ENCODE results near the gene IFI27L1.

IFI27L1 gene

DNA sequence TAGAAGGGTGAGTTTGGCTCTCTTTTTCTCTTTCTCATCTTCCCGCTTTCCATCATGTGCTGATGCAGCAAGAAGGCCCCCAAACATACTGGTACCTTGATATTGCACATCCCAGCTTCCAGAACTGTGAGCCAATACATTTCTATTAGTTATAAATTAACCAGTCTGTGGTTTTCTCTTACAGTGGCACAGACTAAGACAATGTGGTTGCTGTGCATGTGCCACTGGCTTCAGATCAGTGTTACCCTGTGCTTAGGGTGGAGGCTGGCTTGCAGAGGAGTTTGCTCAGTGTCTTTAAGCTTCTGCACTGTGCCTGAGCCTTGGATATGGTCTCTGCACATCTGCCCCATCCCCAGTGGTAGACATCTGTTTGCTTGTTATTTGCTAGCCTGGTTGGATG lies 42.8 kb downstream of the IFI27L1 start:
- no peak for DNase-seq
- Histone ChIP-seq H3K79me2 (ENCODE audit: low read length) (no peaks in the 10 kb centered on the region), H3K4me1 (ENCODE audit: low read length) (no peaks in the 10 kb centered on the region), H4K20me1 (ENCODE audit: insufficient read depth, low read length) (no peaks in the 10 kb centered on the region), H3K27ac (ENCODE audit: low read length) (no peak overlapping the region), H3K4me2 (ENCODE audit: low read depth, low read length) (no peak overlapping the region), H3K9ac (ENCODE audit: low read length) (no peak overlapping the region), H2AFZ (ENCODE audit: low read length) (no peak overlapping the region), H3K27me3 (replicated peaks; ENCODE audit: insufficient read depth, low read length) (no peaks in the 10 kb centered on the region), H3K9me2 (replicated peaks; ENCODE audit: insufficient read depth, low read length) (no peaks in the 10 kb centered on the region), H3K9me3 (replicated peaks; ENCODE audit: insufficient read depth, low read length) (no peaks in the 10 kb centered on the region), H3K36me3 (replicated peaks; ENCODE audit: insufficient read depth, low read length) (no peaks in the 10 kb centered on the region), H3K4me3 (ENCODE audit: low read length) (no peak overlapping the region), H3F3A (ENCODE audit: insufficient read depth, low read length) (no peaks in the 10 kb centered on the region)
- no peak for TF ChIP-seq EZH2phosphoT487 (IDR thresholded peaks at IDR 0.05; ENCODE audit: low read length)
- TF ChIP-seq CTCF (IDR thresholded peaks at IDR 0.05; ENCODE audit: low read length), result no peak
- no peak for TF ChIP-seq EZH2 (optimal IDR thresholded peaks at IDR 0.05; ENCODE audit: low read depth, low read length)

DNA sequence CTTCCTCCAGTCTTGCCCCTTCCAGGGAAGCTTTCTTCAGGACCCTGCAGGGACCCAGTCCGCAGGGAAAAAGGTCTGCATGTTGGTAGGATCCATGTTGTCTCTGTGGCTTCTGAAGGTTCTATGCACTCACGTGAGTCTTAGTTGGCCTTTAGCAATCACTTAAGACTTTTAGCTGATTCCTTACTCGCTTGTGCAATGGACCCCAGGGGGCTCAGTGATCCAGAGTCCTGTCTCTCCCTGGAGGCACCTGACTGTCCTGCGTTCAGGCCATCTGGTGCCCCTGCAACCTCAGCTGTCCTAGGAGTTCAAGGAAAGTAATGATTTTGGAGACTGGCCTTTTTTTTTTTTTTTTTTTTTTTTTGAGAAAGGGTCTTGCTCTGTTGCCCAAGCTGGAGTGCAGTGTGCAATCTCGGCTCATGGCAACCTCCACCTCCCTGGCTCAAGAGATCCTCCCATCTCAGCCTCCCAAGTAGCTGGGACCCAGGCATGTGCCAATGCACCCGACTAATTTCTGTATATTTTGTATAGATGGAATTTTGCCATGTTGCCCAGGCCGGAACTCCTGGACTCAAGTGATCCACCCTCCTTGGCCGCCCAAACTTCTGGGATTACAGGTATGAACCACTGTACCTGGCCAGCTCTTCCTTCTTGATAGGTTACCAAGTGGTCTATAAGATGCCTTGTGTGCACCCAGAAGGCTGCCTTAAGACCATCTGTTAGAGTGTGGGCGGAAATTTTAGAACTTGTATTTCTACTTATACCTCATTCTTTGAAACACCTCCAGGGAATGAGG lies 43.7 kb downstream of the IFI27L1 start:
- H2AFZ ChIP-seq (ENCODE audit: low read length), result no peak overlapping the region
- no peak overlapping the region for H3K4me3 ChIP-seq (ENCODE audit: low read length)
- DNase-seq, result no peak
- H3K9me2 ChIP-seq (replicated peaks; ENCODE audit: insufficient read depth, low read length), result no peaks in the 10 kb centered on the region
- H3K9ac ChIP-seq (ENCODE audit: low read length), result no peak overlapping the region
- no peaks in the 10 kb centered on the region for H3K4me1 ChIP-seq (ENCODE audit: low read length)
- H3K9me3 ChIP-seq (replicated peaks; ENCODE audit: insufficient read depth, low read length), result no peaks in the 10 kb centered on the region
- H3K4me2 ChIP-seq (ENCODE audit: low read depth, low read length), result no peak overlapping the region
- no peaks in the 10 kb centered on the region for H3F3A ChIP-seq (ENCODE audit: insufficient read depth, low read length)
- H4K20me1 ChIP-seq (ENCODE audit: insufficient read depth, low read length), result no peaks in the 10 kb centered on the region
- H3K79me2 ChIP-seq (ENCODE audit: low read length), result no peaks in the 10 kb centered on the region
- H3K27ac ChIP-seq (ENCODE audit: low read length), result no peak overlapping the region
- H3K27me3 ChIP-seq (replicated peaks; ENCODE audit: insufficient read depth, low read length), result no peaks in the 10 kb centered on the region
- H3K36me3 ChIP-seq (replicated peaks; ENCODE audit: insufficient read depth, low read length), result no peaks in the 10 kb centered on the region
- TF ChIP-seq CTCF (IDR thresholded peaks at IDR 0.05; ENCODE audit: low read length) (no peak), EZH2 (optimal IDR thresholded peaks at IDR 0.05; ENCODE audit: low read depth, low read length) (no peak), EZH2phosphoT487 (IDR thresholded peaks at IDR 0.05; ENCODE audit: low read length) (no peak)

DNA sequence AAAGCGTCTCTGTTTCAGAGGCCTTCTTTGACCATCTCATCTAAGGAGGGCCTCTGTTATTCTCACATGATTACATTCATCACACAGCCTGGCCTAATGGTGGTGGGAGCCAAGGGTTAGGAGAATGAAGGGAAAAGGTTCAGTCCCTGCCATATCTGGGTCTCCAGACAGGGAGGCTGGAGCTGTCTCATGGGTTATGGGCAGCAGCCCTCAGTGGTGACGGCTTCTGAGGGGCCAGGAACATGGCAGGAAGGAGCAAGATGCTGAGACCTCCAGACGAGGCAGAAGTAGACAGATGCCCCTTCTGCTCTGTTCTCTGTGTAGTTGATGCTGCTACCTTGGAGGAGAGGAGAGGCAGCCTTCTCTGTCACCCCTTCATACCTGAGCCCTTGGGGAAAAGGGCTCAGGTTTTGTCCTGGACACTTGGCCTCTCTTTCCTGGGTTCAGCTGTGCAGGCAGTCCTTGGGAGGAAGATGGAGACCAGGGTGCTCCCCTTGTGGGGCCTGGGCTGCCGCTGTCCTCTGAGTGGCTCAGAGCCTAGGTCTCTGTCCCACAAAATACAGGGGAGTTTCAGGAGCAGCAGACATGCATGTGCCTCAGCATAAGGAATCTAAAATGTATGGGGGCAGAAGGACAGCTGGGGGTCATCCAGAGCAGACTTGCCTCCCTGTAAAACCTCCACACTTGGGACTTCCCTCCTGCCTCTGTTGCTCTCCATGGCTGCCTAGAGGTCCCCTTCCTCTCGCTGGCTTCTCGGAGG lies 44.7 kb downstream of the IFI27L1 start:
- TF ChIP-seq EZH2phosphoT487 (IDR thresholded peaks at IDR 0.05; ENCODE audit: low read length) (no peak), CTCF (IDR thresholded peaks at IDR 0.05; ENCODE audit: low read length) (no peak), EZH2 (optimal IDR thresholded peaks at IDR 0.05; ENCODE audit: low read depth, low read length) (no peak)
- Histone ChIP-seq H3K9me2 (replicated peaks; ENCODE audit: insufficient read depth, low read length) (no peaks in the 10 kb centered on the region), H3K9me3 (replicated peaks; ENCODE audit: insufficient read depth, low read length) (no peaks in the 10 kb centered on the region), H3K4me3 (ENCODE audit: low read length) (no peak overlapping the region), H3K27ac (ENCODE audit: low read length) (no peak overlapping the region), H3K79me2 (ENCODE audit: low read length) (no peaks in the 10 kb centered on the region), H3K4me1 (ENCODE audit: low read length) (no peaks in the 10 kb centered on the region), H3K4me2 (ENCODE audit: low read depth, low read length) (no peak overlapping the region), H3K27me3 (replicated peaks; ENCODE audit: insufficient read depth, low read length) (no peaks in the 10 kb centered on the region), H4K20me1 (ENCODE audit: insufficient read depth, low read length) (no peaks in the 10 kb centered on the region), H3K9ac (ENCODE audit: low read length) (no peak overlapping the region), H3F3A (ENCODE audit: insufficient read depth, low read length) (no peaks in the 10 kb centered on the region), H2AFZ (ENCODE audit: low read length) (no peak overlapping the region), H3K36me3 (replicated peaks; ENCODE audit: insufficient read depth, low read length) (no peaks in the 10 kb centered on the region)
- DNase-seq, result no peak

Data from MM.1S (cell line).